Measurements from ENCODE around the gene ATP7B. TPM values are rescaled to one million over a fixed set of nuclear protein-coding genes. Genes with fewer than 3 reads are reported as not detected.

ATP7B gene
- total RNA-seq, 4 donors from 2014 or later: 2.0 to 8.3 (median 5.1) TPM

DNA sequence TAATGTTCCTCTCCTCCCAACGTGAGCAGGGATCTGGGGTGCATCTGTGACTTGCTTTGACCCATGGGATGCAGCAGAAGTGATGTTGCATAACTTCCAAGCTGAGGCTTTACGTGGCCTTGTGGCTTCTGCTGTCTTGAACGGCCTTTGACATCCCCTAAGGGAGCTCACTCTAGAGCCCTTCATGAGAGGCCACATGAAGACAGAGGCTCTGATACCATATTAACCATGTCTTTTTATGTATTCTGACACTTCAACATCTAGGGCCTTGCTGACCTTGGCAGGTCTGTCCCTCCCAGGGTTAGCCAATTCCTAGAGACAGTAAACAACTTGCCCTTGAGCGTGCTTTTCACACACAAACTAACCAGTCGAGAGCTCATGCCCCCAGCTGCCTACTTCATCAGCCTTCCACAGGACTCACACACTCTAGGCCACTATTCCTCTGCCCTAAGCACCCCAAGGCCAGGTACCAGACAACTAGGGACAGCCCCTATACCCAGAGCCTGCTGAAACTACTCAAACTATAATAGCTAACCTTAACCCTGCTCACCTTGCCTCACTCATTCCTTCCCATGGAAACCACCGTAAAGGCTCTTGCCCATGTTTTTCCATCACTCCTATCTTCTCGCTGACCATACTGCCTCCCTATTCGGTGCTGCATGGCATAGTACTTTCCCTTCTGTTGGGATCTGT, 104.1 kb downstream of the ATP7B start:
- peak in 1 of 2 donors; percentile 13 for DNase-seq (ENCODE audit: low spot score in 2 of 2)
- Histone ChIP-seq H3K36me3 (no peaks in the 10 kb centered on the region), H3K4me3 (no peak overlapping the region), H3K27me3 (no peaks in the 10 kb centered on the region), H3K27ac (no peak overlapping the region), H3K9me3 (no peaks in the 10 kb centered on the region), H3K4me1 (no peaks in the 10 kb centered on the region)
- WGBS: 88% methylated on average over 8 of the region's 8 CpGs
- TF ChIP-seq POLR2AphosphoS5 (IDR thresholded peaks at IDR 0.05) (no peak), POLR2A (IDR thresholded peaks at IDR 0.05) (no peak), EP300 (IDR thresholded peaks at IDR 0.05) (no peak)
- TF ChIP-seq, protein P1, sequence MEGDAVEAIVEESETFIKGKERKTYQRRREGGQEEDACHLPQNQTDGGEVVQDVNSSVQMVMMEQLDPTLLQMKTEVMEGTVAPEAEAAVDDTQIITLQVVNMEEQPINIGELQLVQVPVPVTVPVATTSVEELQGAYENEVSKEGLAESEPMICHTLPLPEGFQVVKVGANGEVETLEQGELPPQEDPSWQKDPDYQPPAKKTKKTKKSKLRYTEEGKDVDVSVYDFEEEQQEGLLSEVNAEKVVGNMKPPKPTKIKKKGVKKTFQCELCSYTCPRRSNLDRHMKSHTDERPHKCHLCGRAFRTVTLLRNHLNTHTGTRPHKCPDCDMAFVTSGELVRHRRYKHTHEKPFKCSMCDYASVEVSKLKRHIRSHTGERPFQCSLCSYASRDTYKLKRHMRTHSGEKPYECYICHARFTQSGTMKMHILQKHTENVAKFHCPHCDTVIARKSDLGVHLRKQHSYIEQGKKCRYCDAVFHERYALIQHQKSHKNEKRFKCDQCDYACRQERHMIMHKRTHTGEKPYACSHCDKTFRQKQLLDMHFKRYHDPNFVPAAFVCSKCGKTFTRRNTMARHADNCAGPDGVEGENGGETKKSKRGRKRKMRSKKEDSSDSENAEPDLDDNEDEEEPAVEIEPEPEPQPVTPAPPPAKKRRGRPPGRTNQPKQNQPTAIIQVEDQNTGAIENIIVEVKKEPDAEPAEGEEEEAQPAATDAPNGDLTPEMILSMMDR (IDR thresholded peaks at IDR 0.05): no peak

DNA sequence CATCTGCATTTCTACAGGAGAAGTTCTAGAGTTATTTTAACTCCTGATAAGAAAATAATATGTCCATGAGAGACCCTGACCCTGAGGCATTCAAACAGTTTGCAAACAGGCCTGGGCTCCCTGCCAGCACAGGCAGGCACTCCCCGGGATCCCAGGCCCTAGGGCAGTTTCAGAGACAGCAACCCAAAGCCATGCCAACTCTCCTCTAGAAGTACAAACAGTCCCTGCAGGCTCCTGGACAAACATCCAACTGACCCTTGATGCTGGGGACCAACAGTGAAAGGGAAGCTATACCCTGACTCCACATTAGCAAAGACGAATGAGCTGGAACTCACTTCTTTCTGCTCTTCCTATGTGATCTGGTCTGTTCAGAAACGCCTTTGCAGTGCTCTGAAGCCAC, 104.7 kb downstream of the ATP7B start:
- H3K4me1 ChIP-seq: no peaks in the 10 kb centered on the region
- no peak for TF ChIP-seq POLR2A (IDR thresholded peaks at IDR 0.05)
- TF ChIP-seq EP300 (IDR thresholded peaks at IDR 0.05): no peak
- TF ChIP-seq POLR2AphosphoS5 (IDR thresholded peaks at IDR 0.05): no peak
- TF ChIP-seq, protein P1 (IDR thresholded peaks at IDR 0.05): no peak
- H3K27me3 ChIP-seq: no peaks in the 10 kb centered on the region
- H3K9me3 ChIP-seq: no peaks in the 10 kb centered on the region
- H3K27ac ChIP-seq: no peak overlapping the region
- peak in 1 of 2 donors; percentile 55 for DNase-seq (ENCODE audit: low spot score in 2 of 2)
- 65% methylated on average over 3 of the region's 3 CpGs for WGBS
- H3K4me3 ChIP-seq: no peak overlapping the region
- no peaks in the 10 kb centered on the region for H3K36me3 ChIP-seq

DNA sequence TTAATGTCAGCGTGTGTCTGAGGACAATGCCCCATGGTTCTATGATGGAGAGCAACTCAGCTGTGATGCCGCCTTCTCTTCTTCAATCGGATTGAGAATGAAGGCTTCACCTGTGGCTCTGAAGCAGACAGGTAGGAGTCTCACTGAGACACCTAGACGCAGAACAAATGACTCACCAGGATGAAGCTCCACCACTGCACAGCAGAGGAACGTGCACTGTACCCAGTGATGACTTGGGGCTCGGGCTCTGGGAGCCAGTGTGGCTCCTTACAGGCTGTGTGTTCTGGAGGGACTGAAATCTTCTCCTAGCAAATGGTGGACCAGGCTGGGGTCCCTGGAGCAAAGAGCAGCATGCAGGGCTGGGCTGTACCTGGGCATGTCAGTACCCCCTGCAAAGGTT, 105.5 kb downstream of the ATP7B start:
- peak in 1 of 2 donors; percentile 41 for DNase-seq (ENCODE audit: low spot score in 2 of 2)
- WGBS: 96% methylated on average over 6 of the region's 6 CpGs
- Histone ChIP-seq H3K27ac (no peak overlapping the region), H3K9me3 (no peaks in the 10 kb centered on the region), H3K4me3 (no peak overlapping the region), H3K27me3 (no peaks in the 10 kb centered on the region), H3K4me1 (no peaks in the 10 kb centered on the region), H3K36me3 (no peaks in the 10 kb centered on the region)
- no peak for TF ChIP-seq POLR2A (IDR thresholded peaks at IDR 0.05)
- TF ChIP-seq POLR2AphosphoS5 (IDR thresholded peaks at IDR 0.05): no peak
- TF ChIP-seq, protein P1 (IDR thresholded peaks at IDR 0.05): no peak
- TF ChIP-seq EP300 (IDR thresholded peaks at IDR 0.05): no peak

DNA sequence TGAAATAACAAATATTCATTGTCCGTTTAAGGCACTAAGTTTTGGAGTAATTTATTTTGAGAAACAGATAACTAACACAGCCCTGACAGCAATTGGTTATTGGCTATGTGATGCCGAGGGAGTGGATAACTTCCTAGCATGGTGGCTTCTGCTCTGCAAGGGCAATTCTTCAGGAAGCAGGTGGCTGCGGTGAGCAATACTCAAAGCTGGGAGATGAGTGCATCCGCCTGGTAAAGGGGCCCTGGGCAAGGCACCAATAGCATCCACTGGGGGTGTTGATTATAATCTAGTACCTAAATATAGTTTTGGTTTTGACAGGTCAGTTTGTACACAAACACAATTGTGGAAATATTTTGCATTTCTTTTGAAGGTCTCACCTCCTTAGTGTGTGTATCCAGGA, 108.5 kb downstream of the ATP7B start:
- 72% methylated on average over 4 of the region's 4 CpGs for WGBS
- DNase-seq (ENCODE audit: low spot score in 2 of 2): peak in 1 of 2 donors; percentile 38

DNA sequence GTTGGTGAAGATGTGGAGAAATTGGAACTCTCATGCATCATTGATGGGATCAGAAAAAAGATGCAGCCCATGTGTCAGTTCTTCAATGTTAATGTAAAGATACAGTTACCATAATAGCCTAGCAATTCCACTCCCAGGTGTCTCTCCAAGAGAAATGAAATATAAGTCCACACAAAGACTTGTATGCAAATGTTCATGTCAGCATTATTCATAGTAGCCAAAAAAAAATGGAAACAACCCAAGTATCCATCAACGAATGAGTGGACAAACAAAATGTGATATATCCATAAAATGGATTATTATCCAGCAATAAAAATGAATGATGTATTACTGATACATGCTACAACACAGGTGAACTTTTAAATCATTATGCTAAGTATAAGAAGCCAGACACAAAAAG, 110.8 kb downstream of the ATP7B start:
- no peak for TF ChIP-seq POLR2A (IDR thresholded peaks at IDR 0.05)
- TF ChIP-seq POLR2AphosphoS5 (IDR thresholded peaks at IDR 0.05): no peak
- Histone ChIP-seq H3K36me3 (no peaks in the 10 kb centered on the region), H3K4me3 (no peak overlapping the region), H3K9me3 (no peaks in the 10 kb centered on the region), H3K27me3 (no peaks in the 10 kb centered on the region), H3K4me1 (no peaks in the 10 kb centered on the region), H3K27ac (no peak overlapping the region)
- 73% methylated on average over 1 of the region's 1 CpG for WGBS
- DNase-seq (ENCODE audit: low spot score in 2 of 2): no peak

More for the DNA sequence above, 108.5 kb downstream of the ATP7B start:
- Histone ChIP-seq H3K4me1 (no peaks in the 10 kb centered on the region), H3K9me3 (no peaks in the 10 kb centered on the region), H3K27ac (no peak overlapping the region), H3K36me3 (no peaks in the 10 kb centered on the region), H3K4me3 (no peak overlapping the region), H3K27me3 (no peaks in the 10 kb centered on the region)
- TF ChIP-seq EP300 (IDR thresholded peaks at IDR 0.05) (no peak), POLR2A (IDR thresholded peaks at IDR 0.05) (no peak), POLR2AphosphoS5 (IDR thresholded peaks at IDR 0.05) (no peak)
- TF ChIP-seq, protein P1 (IDR thresholded peaks at IDR 0.05): no peak
